ENCODE data around the gene MICAL2. TPM values are rescaled to one million over a fixed set of nuclear protein-coding genes. Genes with fewer than 3 reads are reported as not detected.

The MICAL2 gene
- polyA plus RNA-seq, 2 of the 4 experiments (the other 2 are of a cell fraction), result 39.8 to 42.1 TPM

DNA sequence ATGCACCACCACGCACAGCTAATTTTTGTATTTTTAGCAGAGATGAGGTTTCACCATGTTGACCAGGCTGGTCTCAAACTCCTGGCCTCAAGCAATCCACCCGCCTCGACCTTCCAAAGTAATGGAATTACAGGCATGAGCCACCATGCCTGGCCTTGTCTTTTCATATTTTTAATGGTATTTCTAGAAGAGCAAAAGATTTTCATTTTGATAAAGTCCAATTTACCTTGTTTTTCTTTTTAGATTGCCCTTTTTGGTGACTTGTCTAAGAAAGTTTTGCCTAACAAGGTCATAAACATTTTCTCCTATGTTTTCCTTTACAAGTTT, 45.5 kb upstream of the MICAL2 start:
- POLR2A ChIA-PET, result no interaction called here
- no peak for ATAC-seq
- peaks cover 20% of the 10 kb centered on the region for H3K9me3 ChIP-seq
- peak overlapping the region; percentile 97 for H3K27ac ChIP-seq
- no peak overlapping the region for H3K4me2 ChIP-seq
- H3K4me1 ChIP-seq, result peaks cover 53% of the 10 kb centered on the region
- 98% methylated on average over 3 of the region's 3 CpGs for WGBS (ENCODE audit: missing lambda C conversion rate)
- CTCF ChIA-PET, result interaction anchor here (1.5 to 4.8 kb wide), 4 partner anchors 13 to 172 kb away, joined by 3 to 37 read pairs (median 30); no protein-coding TSS in a partner anchor
- no peak for DNase-seq (ENCODE audit: low read depth in 1 of 2, low spot score in 1 of 2)
- TF ChIP-seq CHD2 (IDR thresholded peaks at IDR 0.05; ENCODE audit: low read length, partially characterized antibody), result no peak
- no peak for TF ChIP-seq HDAC2 (IDR thresholded peaks at IDR 0.05)
- no peak for TF ChIP-seq BHLHE40 (IDR thresholded peaks at IDR 0.05; ENCODE audit: low read depth, low read length)
- TF ChIP-seq, protein P1, sequence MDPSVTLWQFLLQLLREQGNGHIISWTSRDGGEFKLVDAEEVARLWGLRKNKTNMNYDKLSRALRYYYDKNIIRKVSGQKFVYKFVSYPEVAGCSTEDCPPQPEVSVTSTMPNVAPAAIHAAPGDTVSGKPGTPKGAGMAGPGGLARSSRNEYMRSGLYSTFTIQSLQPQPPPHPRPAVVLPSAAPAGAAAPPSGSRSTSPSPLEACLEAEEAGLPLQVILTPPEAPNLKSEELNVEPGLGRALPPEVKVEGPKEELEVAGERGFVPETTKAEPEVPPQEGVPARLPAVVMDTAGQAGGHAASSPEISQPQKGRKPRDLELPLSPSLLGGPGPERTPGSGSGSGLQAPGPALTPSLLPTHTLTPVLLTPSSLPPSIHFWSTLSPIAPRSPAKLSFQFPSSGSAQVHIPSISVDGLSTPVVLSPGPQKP (IDR thresholded peaks at IDR 0.05; ENCODE audit: low read depth, low read length), result no peak
- no peak for TF ChIP-seq PHF8 (IDR thresholded peaks at IDR 0.05; ENCODE audit: borderline replicate concordance, low read depth)
- no peak for TF ChIP-seq ZC3H11A (IDR thresholded peaks at IDR 0.05)
- no peak for TF ChIP-seq RAD21 (conservative IDR thresholded peaks at IDR 0.05 in 1 of 2, IDR thresholded peaks at IDR 0.05 in 1 of 2)
- no peak for TF ChIP-seq RFX5 (IDR thresholded peaks at IDR 0.05)
- TF ChIP-seq ZSCAN20 (CRISPR knock-in tag; IDR thresholded peaks at IDR 0.05), result no peak
- no peak for TF ChIP-seq FOSB (CRISPR knock-in tag; IDR thresholded peaks at IDR 0.05)
- no peak for TF ChIP-seq SMC3 (IDR thresholded peaks at IDR 0.05)
- no peak for TF ChIP-seq POLR2AphosphoS2 (conservative IDR thresholded peaks at IDR 0.05; ENCODE audit: low read length)
- no peak for TF ChIP-seq ATOH8 (CRISPR knock-in tag; IDR thresholded peaks at IDR 0.05; ENCODE audit: low read depth)
- no peak for TF ChIP-seq HOXA7 (CRISPR knock-in tag; IDR thresholded peaks at IDR 0.05)
- TF ChIP-seq, protein P2, sequence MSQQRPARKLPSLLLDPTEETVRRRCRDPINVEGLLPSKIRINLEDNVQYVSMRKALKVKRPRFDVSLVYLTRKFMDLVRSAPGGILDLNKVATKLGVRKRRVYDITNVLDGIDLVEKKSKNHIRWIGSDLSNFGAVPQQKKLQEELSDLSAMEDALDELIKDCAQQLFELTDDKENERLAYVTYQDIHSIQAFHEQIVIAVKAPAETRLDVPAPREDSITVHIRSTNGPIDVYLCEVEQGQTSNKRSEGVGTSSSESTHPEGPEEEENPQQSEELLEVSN (IDR thresholded peaks at IDR 0.05; ENCODE audit: borderline replicate concordance, low read depth), result no peak
- no peak for TF ChIP-seq CBX2 (IDR thresholded peaks at IDR 0.05; ENCODE audit: borderline replicate concordance, low read depth)
- TF ChIP-seq NR3C1 (IDR thresholded peaks at IDR 0.05), result no peak
- TF ChIP-seq PBX3 (IDR thresholded peaks at IDR 0.05), result no peak
- no peak overlapping the region for H3K4me3 ChIP-seq
- no peak for FAIRE-seq

GRCh38 chr11:12066056-12066798, 44.2 kb upstream of the MICAL2 start:
- Histone ChIP-seq H3K4me1 (peaks cover 59% of the 10 kb centered on the region), H3K9me3 (peaks cover 20% of the 10 kb centered on the region), H3K4me2 (peak overlapping the region; percentile 79), H3K27ac (peak overlapping the region; percentile 97), H3K4me3 (peak overlapping the region; percentile 8; the same call in 1 of the 3 replicates)
- ChIA-PET CTCF (interaction anchor here (0.6 to 4.8 kb wide), 17 partner anchors 8 to 950 kb away, joined by 3 to 37 read pairs (median 5); no protein-coding TSS in a partner anchor), POLR2A (interaction anchor here (1.0 to 2.9 kb wide), 5 partner anchors 10 to 222 kb away, joined by 3 to 56 read pairs (median 3); no protein-coding TSS in a partner anchor)
- FAIRE-seq (peak; percentile 97), DNase-seq (ENCODE audit: low read depth in 1 of 2, low spot score in 1 of 2) (peak; percentile 81 to 98), ATAC-seq (peak; percentile 85 to 95)
- 7% methylated on average over 7 of the region's 7 CpGs for WGBS (ENCODE audit: missing lambda C conversion rate)
- TF ChIP-seq MYC (IDR thresholded peaks at IDR 0.05; ENCODE audit: borderline replicate concordance, low read length), result peak; percentile 80
- TF ChIP-seq, protein P2 (IDR thresholded peaks at IDR 0.05; ENCODE audit: borderline replicate concordance, low read depth), result peak; percentile 85
- TF ChIP-seq CHD4 (IDR thresholded peaks at IDR 0.05; ENCODE audit: borderline replicate concordance), result no peak
- no peak for TF ChIP-seq RARB (CRISPR knock-in tag; IDR thresholded peaks at IDR 0.05)
- no peak for TF ChIP-seq NPAS2 (CRISPR knock-in tag; IDR thresholded peaks at IDR 0.05; ENCODE audit: borderline replicate concordance)
- peak; percentile 96 for TF ChIP-seq MAX (IDR thresholded peaks at IDR 0.05)
- no peak for TF ChIP-seq RFX5 (IDR thresholded peaks at IDR 0.05)
- 0 out of 2 replicates have a peak, but pooled peaks have one; percentile 88 for TF ChIP-seq MAZ (IDR thresholded peaks at IDR 0.05; ENCODE audit: borderline replicate concordance, low read depth, low read length)
- TF ChIP-seq HOXA7 (CRISPR knock-in tag; IDR thresholded peaks at IDR 0.05), result peak; percentile 65; the same call in 1 of the 2 replicates
- TF ChIP-seq HEYL (CRISPR knock-in tag; IDR thresholded peaks at IDR 0.05), result no peak
- no peak for TF ChIP-seq POLR2AphosphoS2 (conservative IDR thresholded peaks at IDR 0.05; ENCODE audit: low read length)
- TF ChIP-seq PBX3 (IDR thresholded peaks at IDR 0.05), result peak; percentile 83
- TF ChIP-seq CHD2 (IDR thresholded peaks at IDR 0.05; ENCODE audit: low read length, partially characterized antibody), result no peak
- TF ChIP-seq HDAC2 (IDR thresholded peaks at IDR 0.05), result no peak
- TF ChIP-seq, protein P1 (IDR thresholded peaks at IDR 0.05; ENCODE audit: low read depth, low read length), result no peak
- no peak for TF ChIP-seq CBX8 (IDR thresholded peaks at IDR 0.05)

Measured in A549 (cell line).